GM19455 (cell line): ENCODE measurements around the gene PRPSAP1.

ENCODE experiments used
- ATAC-seq: cut with Tn5 transposase; IDR thresholded peaks from one replicate; pipeline ENCODE4 v1.9.1; 2021; ENCODE audit not compliant: unreplicated experiment

Gene PRPSAP1

DNA sequence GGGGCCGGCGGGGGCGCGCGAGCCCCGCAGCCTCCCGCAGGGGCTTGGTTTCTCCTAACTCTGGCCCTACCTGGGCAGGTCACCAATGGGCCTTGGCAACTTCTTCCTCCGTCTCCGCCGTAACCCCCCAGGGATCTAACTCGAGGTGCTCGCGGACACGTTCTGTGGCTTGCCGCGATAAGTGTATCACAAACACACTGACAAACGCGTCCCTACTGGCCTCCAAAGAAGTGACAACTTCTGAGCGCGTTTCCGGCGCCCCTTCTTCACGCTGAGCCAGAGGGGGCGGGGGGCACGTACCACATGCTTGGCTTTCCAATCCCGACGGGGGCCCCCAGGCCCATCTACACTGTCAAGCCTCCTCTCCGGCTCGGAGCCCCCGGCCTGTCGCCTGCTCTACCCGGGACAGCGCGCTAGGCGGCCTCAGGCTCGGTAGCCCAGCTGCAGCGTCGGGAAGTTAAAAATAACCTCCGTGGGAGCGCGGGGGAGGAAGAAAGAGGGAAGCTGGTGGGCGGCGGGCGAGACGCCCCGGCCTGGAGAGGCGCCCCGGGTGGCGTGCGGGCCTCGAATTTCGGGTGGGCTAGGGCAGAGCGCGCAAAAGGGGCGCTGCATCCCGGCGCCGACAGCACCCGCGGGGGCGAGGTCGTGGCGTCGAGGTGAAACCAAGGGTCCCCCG, 30.0 kb upstream of the PRPSAP1 start:
- ATAC-seq: peak; percentile 20

DNA sequence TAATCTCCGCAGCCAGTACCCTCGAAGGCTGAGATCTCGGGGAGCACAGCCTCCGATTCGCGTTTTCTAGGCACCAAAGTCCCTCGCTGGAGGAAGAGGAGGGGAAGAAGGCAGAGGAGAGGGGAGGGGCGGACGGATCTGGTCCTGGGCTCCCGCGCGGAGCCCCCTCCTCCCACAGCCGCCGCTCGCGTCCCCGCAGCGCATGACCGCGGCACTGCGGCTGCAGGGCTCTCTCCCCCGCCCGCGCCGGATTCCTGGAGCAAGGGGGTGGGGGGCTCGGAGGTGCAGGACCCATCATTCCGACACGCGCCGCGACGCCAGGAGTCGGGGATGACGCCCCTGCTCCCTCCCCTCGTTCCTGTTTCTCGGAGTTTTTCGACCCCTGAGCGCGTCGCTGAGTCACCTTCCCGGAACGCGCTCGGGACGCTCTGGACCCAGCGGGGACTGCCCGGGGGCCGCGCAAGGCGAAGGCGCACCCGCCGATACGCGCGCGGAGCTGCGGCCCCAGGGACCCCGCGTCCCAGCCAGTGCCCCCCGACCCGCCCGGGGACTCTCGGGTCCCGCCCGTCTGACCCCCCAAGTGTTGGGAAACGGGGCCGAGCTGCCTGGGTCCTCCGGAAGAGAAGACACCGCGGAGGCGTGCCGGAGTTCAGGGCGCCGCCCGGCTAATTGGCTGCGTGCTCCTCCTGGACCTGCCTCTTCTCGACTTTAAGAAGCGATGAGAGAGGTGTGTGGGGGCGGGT, 29.3 kb upstream of the PRPSAP1 start:
- ATAC-seq: no peak

DNA sequence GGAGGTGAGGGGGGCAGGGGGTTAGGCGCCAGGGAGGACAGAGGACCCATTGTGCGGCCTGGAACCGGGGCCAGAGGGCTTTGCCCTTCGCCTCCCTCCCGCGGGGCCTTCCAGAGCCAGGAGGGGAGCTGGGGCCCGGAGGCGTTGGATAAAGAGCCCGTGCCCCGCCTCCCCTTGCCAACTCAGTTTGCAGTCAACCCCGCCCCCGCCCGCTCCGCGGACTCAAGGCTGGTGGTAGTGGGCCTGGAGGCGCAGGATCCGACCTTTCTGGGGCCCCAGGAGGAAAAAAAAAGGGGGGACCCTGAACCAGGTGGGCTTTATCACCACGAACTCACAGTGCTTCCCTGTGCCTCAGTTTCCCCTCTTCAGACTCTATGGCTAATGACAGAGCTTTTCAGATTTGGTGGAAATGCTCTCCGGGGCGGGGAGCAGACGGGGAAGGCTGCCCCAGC, 28.7 kb upstream of the PRPSAP1 start:
- ATAC-seq: no peak

DNA sequence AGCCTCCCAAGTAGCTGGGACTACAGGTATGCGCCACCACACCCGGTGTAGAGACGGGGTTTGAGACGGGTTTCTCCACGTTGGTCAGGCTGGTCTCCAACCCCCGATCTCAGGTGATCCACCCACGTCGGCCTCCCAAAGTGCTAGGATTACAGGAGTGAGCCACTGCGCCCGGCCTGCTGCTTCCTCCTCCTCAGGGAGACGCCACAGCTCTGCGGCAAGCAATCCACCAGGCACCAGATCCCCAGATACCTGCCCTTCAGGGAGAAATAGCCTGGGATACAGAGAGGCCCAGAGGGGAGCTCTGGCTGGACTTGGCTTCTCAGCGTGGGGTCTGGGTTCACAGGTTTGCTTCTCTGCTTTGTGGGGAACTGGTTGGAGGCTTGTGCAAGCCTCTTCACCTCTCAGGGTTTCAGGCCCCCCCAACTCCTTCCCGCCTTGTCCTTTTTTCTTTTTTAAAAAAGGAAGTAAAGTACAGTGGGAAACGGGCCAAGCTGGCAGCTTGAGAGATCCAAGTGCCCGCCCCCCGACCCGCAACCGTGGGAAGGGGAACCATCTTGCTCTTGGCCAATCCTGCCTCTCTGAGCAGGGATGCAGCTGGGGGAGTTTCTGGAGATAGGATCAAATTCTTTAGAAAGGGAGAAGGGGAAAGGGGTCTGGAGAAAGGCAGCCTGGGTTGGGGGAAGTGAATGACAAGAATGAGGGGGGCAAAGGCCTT, 28.1 kb upstream of the PRPSAP1 start:
- no peak for ATAC-seq

DNA sequence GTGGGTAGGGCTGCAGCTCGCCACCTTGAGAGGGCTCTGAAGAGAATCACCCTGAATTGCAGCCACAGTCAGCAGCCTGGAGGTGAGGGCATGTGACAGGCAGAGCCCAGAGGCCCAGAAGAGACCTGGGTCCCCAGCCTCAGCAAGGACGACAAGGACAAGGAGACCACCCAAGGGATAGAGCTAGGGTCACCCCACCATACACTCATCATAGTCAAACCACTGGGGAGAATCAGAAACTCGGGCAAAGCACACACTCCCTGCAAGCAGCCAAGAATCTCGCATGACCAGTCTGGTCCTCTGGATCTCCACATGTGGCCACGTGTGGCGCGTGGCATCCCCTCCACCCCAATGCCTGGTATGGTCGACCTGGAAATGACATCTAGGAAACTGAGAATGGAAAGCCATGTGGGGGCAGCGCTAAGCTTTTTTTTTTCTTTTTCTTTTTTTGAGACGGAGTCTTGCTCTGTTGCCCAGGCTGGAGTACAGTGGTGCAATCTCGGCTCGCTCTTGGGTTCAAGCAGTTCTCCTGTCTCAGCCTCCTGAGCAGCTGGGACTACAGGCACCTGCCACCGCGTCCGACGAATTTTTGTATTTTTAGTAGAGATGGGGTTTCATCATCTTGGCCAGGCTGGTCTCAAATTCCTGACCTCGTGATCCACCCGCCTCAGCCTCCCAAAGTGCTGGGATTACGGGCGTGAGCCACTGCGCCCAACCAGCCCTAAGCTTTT, 26.1 kb upstream of the PRPSAP1 start:
- ATAC-seq: no peak

DNA sequence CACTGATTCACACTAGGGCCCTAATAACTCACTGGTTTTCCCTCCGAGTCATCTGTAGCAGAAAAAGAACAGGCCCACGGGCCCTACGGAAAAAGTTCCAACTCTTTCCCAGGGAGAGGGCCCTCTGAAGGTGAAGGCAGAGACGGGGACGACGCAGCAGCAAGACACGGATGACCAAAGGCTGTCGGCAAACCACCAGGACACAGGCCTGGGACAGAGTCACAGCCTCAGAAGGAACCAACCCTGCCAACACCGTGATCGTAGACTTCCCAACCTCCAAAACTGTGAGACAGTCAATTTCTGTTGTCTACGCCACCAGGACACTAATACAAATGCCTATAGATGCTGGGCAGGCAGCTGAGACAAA, 25.5 kb upstream of the PRPSAP1 start:
- ATAC-seq: no peak

DNA sequence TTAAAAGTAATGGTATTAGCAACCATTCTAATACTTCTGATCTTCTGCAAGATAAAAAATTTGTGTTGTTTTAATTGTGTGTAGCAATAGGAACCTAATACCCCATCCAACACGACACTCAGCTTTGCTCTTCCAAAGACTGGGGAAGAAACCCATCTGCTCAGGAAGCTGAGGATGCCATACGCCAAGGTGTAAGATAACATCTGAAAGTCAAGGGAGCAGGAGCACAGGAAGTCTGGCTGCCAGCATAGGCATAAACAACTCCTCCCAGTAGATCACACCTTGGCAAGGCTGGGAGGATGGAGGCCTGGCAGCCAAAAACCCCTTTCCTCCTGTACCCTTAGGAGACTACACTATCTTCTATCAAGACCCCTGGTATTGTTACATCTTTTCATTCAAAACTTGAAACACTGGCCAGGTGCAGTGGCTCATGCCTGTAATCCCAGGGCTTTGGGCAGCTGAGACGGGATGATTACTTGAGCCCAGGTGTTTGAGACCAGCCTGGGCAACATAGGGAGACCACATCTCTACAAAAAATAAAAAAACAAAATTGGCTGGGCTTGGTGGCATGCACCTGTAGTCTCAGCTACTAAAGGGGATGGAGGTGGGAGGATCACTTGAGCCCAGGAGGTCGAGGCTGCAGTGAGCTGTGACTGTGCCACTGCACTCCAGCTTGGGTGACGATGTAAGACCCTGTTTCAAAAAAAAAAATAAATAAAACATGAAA, 25.0 kb upstream of the PRPSAP1 start:
- no peak for ATAC-seq

DNA sequence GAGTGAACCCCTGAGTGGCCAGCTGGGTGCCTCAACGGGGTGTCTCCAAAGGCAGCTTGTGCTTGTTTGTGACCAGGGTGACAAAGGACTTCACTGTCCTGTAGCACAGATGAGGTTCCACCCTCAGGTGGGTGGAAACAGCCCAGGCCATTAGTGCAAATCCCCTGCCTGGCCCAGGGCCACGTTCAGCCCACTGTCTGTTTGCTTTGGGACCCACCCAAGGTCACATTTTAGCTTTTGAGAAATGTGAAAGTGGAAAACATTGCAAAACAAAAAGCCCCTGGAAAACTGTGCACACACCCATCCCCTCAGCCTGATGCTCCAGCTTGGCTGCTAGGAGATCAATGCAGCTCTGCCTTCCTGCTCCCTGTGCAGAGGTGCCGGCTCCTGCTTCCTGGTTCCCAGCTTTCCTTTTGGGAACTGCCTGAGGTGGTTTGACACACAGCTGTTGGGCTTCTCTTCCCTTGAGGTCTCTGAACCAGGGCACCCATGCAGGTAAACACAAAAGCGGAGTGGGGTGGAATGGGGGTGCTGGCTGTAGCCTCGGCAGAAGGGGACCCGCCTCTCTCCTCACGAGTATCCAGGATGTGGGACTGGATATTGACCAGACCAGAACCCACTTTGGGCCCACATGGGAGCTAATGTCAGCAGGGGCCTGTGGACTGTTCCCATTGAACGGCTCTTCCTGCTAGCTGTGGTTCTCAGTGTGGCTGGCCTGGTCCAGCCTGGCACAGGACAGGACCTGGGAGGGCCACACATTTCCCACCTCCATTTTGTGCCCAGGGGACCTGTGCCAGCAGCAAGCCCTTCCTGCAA, 22.8 kb upstream of the PRPSAP1 start:
- ATAC-seq: no peak

DNA sequence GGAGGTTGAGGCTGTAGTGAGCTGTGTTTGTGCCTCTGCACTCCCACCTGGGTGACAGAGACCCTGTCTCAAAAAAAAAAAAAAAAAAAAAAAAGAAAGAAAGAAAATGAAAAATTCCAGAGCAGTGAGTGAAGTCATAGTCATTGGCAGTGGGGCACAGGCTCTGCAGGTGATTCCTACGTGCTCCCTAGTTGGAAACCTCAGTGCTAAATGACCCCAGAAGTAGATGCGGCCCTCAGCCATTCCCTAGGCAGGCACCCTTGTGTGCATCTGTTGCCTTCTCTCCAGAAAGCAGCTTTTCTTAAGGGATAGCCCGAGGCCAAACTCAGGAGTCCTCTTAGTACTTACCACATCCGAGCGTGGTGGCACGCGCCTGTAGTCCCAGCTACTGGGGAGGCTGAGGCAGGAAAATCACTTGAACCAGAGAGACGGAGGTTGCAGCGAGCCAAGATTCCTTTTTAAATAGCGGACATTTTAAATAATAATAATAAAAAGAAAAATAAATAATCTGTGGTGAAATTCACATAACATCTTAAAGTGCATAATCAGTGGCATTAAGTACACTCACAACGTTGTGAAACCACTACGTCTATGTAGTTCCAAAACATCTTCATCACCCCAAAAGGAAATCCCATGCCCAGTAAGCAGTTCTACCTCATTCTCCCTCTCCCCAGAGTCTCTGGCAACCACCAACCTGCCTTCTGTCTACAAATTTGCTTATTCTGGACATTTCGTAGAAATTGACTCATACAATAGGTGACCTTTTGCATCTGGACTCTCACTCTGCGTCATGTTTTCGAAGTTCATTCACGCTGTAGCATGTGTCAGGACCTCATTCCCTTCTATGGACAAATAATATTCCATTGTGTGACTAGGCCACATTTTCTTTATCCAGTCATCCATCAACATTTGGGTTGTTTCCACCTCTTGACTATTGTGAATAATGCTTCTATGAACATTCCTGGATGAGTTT, 18.2 kb upstream of the PRPSAP1 start:
- no peak for ATAC-seq

DNA sequence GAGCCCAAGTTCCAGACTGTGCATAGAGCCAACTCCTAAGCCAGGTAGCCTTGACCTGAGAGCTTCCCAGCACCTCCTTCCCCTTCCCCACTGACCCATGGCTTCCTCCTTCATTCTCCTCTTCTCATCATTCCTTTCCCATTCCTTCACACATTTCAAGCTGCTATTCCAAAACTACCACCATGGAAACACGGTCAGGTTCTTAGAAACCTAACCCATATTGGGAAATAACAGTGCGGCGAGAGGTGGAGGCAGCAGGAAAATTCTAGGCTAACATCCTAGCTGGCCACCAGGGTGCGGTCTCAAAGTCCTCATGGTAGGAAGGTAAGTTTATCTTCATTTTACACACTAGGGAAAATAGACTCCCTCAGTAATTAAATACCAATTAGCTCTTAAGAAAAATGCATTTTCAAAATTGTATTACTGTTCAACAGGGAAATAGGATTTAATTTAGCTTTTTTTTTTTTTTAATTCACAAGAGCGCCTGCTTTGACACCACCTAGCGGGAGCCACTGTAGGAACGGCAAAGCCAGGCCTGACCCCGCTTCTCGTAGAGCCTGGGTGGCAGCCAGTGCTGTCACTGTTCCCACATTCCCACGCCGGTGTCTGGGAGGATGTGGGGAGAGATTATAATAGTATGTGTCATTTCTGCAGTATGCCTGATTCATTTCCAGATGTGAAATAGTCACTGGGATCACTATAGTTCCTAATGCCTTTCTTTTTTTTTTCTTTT, 16.7 kb upstream of the PRPSAP1 start:
- no peak for ATAC-seq

DNA sequence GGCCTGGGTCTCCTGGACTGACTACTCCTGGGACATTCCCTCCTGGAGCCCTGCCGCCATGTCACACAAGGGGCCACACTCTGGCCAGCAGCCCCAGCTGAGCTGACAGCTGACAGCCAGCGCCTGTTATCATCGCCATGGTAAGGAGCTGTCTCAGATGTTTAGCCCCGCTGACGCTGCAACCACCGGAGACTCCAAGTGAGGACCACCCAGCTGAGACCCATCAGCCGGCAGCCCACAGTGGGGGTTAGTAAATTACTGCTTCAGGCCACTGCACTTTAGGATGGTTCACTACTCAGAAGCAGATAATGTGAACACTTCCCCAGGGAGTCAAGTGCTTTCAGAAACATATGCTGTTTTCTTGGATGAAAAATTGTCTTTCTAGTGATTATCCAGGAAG, 16.1 kb upstream of the PRPSAP1 start:
- ATAC-seq: no peak

DNA sequence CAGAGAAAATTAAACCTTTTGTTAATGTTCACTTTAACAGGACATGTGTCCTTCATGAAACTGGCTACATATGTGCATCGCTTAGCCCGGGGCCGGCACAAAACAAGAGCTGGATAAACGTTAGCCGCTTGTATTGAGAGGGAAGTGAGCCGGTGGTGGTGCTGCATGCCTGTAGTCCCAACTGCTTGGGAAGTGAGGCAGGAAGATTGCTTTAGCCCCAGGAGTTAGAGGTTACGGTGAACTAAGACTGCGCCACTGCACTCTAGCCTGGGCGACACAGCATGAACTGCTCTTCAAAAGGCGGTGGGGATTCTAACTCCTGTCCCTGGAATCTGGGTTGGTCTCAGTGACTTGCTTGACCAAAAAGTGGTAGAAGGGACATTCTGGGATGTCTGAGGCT, 15.7 kb upstream of the PRPSAP1 start:
- ATAC-seq: no peak

DNA sequence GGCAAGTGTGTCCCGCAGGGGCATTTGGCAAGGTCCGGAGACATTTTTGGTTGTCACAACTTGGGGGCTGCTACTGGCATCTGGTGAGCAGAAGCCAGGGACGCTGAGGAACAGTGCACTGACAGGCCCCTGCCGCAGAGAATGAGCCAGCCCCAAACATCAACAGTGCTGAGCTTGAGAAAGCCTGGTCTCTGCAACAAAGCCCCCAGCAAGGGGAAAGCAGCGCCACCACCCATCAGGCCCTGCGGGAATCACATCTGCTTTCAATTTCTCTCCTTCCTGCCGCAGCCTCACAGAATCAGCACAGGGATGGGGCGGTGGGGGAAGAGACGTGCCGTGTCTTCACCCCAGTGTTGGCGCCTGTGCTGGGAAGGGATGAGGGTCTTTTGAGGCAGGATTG, 14.8 kb upstream of the PRPSAP1 start:
- no peak for ATAC-seq

DNA sequence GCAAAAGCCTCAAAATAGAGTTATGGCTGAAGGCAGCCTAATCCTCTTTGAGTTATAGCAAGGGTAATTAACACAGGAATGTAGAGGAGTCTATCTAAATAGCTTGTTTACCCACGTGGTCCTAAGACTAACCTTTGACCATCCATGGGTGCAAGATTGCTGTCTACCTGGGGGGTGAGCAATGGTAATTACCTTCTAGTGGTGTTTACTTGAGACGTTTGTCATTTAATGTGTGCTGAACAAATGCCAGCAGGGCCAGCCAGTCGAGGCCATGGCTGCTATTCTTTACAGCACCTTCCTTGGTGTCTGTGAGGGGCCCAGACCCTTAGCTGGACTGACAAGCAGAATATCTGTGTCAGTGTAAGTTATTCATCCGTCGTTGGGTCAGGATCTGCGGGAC, 13.9 kb upstream of the PRPSAP1 start:
- no peak for ATAC-seq

DNA sequence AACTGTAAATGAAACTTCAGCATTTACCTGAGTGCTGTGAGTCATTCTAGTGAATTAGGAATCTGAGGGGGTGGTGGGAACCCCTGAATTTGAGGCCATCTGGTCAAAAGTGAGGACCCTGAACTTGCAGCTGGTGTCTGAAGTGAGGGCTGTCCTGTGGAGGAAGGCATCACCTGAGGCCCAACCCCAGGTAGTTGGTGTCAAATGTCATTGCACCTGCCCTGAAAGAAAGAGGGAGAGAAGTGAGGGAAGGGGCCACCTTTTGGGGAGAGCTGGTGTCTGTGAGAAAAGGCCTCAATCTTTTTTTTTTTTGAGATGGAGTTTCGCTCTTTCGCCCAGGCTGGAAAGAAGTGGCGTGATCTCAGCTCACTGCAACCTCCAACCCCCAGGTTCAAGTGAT, 12.5 kb upstream of the PRPSAP1 start:
- no peak for ATAC-seq

DNA sequence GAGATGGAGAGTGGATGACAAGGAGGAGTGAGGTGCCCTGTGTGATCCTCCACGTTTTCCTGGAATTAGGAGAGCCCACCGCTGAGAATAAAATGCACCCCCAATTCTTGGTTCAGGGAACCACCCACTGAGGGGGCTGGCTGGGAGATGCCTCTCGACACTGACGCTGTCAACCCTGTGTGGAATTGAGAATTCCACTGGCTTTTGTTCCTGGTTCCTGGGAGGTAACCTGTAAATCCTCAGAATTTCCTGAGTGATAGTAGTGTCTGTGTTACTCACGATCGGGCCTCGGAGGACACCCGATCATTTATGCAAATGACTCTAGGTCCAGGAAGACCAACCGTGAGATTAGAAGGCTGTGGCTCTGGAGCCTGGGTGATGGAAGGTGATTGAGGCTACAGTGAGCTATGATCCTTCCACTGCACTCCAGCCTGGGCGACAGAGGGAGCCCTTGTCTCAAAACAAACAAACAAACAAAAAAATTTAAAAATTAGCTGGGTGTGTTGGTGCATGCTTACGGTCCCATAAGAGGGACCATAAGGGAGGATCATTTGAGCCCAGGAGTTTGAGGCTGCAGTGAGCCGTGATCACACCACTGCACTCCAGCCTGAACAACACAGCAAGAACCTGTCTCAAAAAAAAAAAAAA, 11.7 kb upstream of the PRPSAP1 start:
- no peak for ATAC-seq

DNA sequence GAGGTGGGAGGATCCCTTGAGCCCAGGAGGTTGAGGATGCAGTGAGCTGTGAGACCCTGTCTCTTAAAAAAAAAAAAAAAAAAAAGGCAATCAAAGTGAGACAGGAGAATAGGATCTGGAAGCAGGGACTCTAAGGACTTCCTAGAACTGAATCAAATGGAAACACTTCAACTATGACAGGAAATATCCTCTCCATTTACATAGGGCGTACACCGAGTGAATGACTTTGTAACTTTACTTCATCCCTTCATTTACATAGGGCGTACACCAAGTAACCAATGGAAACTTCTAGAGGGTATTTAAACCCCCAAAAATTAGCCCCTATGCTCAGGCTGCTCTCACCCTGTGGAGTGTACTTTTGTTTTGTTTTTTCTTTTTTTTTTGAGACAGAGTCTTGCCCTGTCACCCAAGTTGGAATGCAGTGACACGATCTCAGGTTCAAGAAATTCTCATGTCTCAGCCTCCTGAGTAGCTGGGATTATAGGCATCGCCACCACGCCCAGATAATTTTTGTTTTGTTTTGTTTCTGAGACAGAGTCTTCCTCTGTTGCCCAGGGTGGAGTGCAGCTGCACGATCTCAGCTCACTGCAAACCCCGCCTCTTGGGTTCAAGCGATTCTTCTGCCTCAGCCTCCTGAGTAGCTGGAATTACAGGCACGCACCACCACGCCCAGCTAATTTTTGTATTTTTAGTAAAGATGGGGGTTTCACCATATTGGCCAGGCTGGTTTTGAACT, 9.6 kb upstream of the PRPSAP1 start:
- no peak for ATAC-seq
